HG02610 (cell line): ENCODE results near the gene ITPK1.

Source experiments
- ATAC-seq: cut with Tn5 transposase; IDR thresholded peaks from one replicate; pipeline ENCODE4 v1.9.1; 2021; ENCODE audit warnings: mild to moderate bottlenecking, moderate library complexity; ENCODE audit not compliant: unreplicated experiment

Gene ITPK1

DNA sequence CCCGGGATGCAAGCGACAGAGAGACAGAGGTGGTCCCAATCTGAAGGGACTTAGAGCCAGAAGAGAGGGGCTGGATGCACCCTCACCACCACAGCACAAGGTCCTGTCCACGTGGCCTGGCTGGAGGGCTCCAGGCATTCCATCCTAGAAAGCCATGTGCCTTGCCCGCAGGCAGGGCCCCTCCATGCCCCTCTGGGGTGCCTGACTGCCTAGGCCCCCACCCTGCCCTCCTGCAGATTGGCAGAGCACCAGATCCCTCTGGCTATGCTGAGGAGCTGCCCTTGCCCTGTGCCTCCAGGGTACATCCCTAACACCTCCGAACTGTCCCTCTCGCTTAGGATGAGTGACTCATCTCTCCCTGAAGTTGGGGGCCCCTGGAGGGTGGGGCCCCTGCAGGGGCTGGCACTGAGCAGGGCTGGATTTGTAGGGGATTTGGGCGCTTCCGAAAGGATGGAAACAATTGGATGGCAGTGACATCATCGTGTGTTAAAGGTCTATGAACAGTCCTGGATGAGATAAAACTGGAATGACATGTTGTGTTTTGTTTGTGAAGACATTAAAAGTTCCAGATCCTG lies 141.8 kb downstream of the ITPK1 start:
- no peak for ATAC-seq

DNA sequence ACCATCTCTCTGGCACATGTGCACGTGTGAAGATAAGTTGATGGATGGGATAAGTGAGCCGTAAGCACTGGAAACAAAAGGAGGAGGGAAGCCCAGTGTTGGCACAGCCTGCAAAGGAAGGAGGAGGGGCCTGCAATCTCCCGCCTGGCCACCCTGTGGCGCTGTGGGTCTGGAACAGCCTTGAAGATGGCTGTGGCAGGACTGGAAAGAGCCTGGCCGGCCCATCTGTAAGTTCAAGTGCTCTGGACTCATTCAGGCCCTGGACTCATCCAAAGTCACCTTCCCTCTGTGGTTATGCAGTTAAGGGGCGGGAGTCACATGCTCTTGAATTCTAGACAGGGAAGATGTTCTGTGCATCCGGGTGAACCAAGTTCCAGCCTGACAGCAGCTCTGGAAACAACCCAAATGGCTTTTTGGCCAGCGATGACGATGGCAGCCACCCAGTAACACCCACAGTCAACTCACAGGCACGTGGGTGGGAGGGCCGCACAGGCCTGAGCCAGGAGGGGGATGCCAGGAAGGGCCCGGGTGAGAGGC lies 142.4 kb downstream of the ITPK1 start:
- no peak for ATAC-seq

GRCh38 chr14:92971601-92972180 lies 144.0 kb downstream of the ITPK1 start:
- no peak for ATAC-seq

DNA sequence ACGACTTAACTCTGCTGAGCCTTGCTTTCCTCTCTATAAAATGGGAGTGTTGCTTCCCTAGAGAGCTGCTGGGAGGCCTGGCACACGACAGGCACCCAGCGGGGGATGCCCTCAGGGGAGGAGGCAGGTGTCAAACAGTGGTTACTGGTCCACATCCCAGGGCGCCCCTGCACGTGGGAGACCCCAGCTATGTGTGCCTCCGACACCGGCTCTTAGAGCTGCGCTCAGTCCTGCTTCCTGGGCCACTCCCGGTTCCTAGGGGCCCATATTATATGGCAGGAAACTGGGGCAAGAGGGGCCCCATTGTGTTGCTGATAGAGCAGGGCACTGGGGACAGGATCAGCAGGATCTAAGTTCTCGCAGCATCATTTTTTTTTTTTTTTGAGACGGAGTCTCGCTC lies 145.5 kb downstream of the ITPK1 start:
- no peak for ATAC-seq

DNA sequence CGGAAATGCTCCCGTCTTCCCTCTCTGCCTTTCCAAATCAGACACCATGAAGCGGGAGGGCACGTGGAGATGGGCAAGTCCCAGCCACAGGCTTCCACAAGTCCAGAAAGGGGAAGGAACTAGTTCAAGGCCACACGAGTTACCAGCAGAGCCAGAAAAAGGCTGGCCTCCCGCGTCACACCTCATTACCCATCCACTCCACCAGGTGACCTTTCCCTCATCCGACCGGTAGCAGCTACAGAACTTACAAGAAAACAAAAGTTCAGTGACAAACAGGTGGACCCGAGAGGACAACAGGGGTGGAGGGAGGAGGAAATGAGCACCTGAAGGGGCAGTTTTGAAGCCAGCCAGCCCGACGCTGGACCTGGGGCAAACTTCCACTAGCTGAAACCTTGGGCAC lies 145.9 kb downstream of the ITPK1 start:
- no peak for ATAC-seq

GRCh38 chr14:92969430-92969829 lies 146.3 kb downstream of the ITPK1 start:
- ATAC-seq: no peak

- no peak for ATAC-seq
Observed at GRCh38 chr14:92968291-92969020, 147.3 kb downstream of the ITPK1 start.

DNA sequence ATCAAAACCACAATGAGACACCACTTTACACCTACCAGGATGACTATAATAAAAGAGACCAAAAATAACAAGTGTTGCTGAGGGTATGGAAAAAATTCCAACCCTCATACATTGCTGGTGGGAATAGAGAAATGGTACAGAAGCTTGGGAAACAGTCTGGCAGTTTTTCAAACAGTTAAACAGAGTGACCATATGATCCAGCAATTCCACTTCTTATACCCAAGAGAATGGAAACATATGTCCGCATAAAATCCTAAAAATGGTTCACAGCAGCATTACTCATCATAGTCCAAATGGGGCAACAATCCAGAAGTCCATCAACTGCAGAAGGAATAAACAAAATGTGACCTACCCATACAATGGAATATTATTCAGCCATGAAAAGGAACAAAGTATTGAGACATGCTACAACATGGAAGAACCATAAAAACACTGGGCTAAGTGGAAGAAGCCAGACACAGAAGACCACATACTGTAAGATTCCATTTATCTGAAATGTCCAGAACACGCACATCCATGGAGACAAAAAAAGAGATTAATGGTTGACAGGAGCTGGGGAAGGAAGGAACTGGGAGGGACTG lies 148.3 kb downstream of the ITPK1 start:
- no peak for ATAC-seq

- ATAC-seq: no peak
Observed at GRCh38 chr14:92965281-92965680, 150.4 kb downstream of the ITPK1 start.

DNA sequence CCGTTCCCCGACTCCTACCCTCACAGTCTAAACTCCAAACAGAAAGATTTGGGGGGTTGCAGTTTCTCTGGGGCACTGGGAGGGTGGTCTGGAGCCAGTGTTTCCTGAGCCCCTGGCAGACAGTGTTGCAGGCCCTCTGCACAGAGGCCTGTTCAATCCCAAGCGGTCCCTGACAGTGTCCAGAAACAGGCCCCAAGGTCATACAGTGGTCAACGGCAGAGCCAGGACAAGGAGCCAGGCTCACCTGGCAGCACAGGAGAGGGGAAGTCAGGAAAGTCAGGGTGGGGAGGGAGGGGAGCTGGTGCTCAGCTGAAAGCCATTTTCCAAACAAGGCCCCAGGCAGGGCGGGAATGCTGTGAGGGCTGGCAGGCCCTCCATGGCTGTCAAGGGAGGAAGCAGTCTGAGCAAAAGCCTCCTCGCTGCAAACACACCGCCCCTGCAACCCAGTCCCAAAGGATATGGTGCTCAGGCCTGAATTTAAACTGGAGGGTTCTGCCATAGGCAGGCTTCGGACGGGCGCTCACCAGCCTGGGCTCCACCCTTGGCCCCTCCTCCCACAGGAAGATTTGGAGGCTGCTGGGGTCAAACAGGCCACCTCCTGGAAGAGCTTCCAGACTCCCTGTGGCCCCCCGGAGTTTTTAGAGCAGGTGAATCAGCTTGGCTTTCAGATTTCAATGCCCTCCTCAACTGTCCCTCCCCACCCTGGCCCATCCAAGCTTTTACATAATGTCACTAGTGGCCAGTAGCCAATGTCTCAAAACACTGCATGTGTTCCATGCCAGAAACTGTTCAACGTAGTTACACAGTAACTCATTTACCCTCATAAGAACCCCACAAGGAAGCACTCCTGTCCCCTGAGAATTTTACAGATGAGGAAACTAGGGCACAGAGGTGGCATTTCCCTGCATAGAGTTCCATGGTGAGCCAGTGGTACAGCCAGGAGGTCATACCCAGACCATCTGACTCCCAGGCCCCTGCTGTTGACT lies 151.3 kb downstream of the ITPK1 start:
- ATAC-seq: no peak

DNA sequence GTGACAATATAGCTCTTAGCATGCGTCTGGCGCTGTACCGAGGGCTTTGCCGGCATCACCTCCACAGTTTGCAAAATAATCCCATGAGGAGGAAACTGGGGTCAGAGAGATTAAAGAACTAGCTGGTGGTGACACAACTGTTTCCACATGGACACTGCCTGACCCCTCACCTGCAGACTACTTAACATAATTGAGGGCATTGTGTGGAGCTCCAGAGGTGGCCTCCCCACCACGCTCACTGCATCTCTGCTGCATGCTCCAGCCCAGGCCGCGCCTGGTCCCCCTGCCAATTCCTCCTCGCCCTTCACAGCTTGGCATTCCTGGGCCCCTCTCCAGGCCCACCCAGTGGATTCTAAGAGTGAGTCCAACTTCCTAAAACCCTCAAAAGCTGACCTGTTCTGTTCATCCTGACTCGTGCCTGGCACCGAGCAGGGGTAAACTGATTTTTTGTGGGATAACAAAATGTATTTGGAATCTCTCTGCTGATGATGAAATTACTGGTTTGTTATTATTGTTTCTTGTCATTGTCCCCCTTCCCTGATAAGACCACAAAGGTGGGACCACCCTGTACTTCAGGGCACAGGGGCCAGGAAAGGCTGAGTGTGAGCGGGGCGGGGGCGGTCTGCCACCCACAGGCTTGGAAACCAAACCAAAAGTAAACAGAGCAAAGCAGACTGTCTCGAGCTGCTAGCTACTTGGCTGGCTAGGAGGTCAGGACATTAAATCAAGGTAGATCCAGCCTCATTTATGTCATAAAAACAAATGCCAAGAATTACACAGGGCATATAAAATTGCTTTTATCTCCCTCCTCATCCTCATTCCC lies 152.2 kb downstream of the ITPK1 start:
- no peak for ATAC-seq

GRCh38 chr14:92962831-92963095 lies 153.0 kb downstream of the ITPK1 start:
- no peak for ATAC-seq

DNA sequence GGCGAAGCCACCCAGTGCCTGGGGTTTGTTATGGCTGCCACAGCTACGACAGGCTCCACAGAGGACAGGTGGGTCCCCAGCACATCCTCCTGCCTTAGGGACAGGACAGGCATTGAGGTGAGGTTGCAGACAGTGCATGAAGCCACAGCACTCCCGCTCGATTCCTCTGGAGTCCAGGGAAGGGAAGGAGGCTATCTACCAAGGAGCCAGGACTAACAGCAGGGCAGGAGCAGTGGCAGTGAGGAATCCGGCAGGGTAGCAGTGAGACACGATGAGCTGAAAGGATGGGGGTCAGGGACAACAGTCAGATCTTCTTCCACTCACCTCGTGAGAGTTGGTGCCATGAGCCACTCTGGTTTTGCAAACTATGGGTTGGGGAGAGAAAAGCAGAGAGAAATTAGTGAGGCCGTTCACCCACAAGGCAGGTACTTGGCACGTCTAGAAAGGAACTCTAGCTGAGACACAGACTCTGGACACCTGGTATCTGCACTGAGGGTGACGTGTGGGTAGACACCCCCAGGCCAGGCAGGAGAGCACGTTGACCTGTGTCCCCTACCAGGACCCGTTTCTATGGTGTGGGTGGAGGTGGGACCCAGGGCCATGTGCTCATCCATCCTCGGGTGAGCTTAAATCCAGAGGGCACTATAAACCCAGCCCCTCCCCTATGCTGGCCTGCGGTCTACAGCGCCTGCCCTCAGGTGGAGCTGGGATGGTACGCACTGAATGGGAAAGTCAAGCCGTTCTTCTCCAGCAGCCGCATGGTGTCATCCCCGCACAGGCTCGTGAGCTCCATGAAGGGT lies 153.5 kb downstream of the ITPK1 start:
- no peak for ATAC-seq

- no peak for ATAC-seq
Observed at GRCh38 chr14:92961567-92961855, 154.2 kb downstream of the ITPK1 start.

DNA sequence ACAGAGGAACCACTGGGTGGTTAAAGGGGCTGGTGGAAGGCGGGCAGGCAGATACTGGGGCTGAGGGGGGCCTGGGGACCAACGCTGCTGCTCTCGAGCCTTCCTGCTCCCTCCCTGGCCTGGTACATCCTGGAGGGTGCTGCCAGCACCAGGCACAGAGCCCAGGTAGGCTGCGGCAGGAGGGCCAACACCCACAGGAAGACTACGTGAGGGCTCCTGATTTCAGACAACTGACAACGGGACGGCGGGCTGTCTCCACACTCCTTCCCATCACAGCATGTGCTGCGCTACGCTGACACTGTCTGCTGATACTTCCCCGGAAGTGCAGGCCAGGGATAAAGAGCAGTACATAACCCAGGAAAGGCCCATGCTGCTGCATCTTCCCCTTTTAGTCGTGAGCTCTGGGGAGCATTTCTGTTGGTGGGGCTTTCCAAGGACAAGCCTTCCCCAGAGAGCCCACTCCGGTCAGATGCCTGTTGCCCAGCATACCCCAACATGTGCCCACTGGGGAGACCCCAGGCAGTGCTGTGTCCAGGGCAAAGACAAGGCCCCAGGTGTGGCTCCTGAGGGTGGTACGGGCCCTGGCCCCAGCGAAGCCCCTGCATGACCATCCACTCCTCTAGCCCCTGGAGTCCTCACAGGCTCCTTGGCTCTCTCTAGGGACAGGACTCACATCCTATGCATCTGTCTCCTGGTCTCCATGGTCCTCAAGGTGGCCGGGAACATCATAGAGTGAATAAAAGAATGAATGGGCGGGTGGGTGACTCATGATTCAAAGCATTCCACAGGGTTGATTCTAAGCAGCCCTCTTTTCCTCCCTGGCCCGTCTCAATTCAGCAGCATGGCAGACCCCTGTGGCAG lies 154.8 kb downstream of the ITPK1 start:
- ATAC-seq: no peak

GRCh38 chr14:92959761-92960680 lies 155.7 kb downstream of the ITPK1 start:
- no peak for ATAC-seq

GRCh38 chr14:92959189-92959531 lies 156.6 kb downstream of the ITPK1 start:
- ATAC-seq: no peak
